SU-DHL-6 (cell line): ENCODE measurements around the gene ERVFRD-1.

Experiments
- CTCF ChIP-seq: fragments of 200-600 bp; sonication (generic); IDR thresholded peaks from one replicate; pipeline ENCODE4 v1.5.1; 2017; ENCODE audit warnings: antibody characterized with exemption, mild to moderate bottlenecking, low read length, moderate library complexity; ENCODE audit not compliant: insufficient read depth, poor library complexity, severe bottlenecking
- EZH2phosphoT487 ChIP-seq: fragments of 200-600 bp; sonication (generic), shearing (Covaris generic); conservative IDR thresholded peaks from 2 replicates; pipeline ENCODE4 v1.6.1; 2018; ENCODE audit warnings: mild to moderate bottlenecking, antibody characterized with exemption, low read length, moderate library complexity, mixed read lengths

GRCh38 chr6:11098004-11098403, 13.5 kb downstream of the ERVFRD-1 start:
- no peak for TF ChIP-seq CTCF
- TF ChIP-seq EZH2phosphoT487 = no peak
